ENCODE results near the gene ITGB6. TPM values are rescaled to one million over a fixed set of nuclear protein-coding genes. Genes with fewer than 3 reads are reported as not detected.

Gene ITGB6
- total and polyA plus RNA-seq, 2 donors (not counting 3 experiments of a cell fraction or from before 2014, with no cell fraction given) = 0.03 TPM; not detected in 1

DNA sequence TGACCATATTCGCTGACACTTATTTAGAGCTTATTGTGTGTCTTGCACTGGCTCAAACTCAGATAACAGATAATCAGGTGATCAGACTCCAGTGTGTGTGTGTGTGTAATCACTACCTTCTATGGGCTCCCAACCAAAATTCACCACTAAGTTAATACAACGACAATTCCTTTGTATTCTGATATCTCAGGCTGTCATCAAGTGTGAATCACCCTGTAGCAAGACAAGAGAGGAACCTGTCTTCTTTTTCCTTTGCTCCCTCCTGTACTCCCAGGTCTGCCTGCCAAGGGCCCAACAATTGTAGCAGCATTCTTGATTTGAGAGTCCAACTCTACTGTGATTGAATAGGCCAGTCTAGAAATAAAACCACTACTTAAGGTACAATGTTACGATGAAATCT is 25.8 kb downstream of the ITGB6 start:
- ChIA-PET POLR2A (no interaction called here), CTCF (interaction anchor here (2.1 kb wide), 1 partner anchor 36 kb away, joined by 5 read pairs; no protein-coding TSS in a partner anchor)
- Histone ChIP-seq H2AFZ (ENCODE audit: low read depth, low read length) (no peak overlapping the region), H3K4me2 (ENCODE audit: insufficient read depth, low read length) (no peak overlapping the region), H3K36me3 (ENCODE audit: control insufficient read depth in 2 of 2, extremely low read depth in 1 of 2, insufficient read depth in 2 of 2, low read length in 2 of 2) (no peaks in the 10 kb centered on the region), H3K27ac (ENCODE audit: insufficient read depth, low read depth, low read length) (no peak overlapping the region), H3K27me3 (ENCODE audit: control insufficient read depth in 2 of 2, insufficient read depth in 2 of 2, low read length in 2 of 2) (no peaks in the 10 kb centered on the region), H4K20me1 (replicated peaks; ENCODE audit: control insufficient read depth, extremely low read depth, insufficient read depth, low read length) (no peaks in the 10 kb centered on the region), H3K9me3 (replicated peaks; ENCODE audit: control insufficient read depth, insufficient read depth, low read length) (no peaks in the 10 kb centered on the region), H3K4me1 (ENCODE audit: control insufficient read depth, extremely low read depth, insufficient read depth, low read length) (no peaks in the 10 kb centered on the region), H3K79me2 (ENCODE audit: control insufficient read depth, insufficient read depth, low read length) (no peaks in the 10 kb centered on the region), H3K9ac (replicated peaks; ENCODE audit: extremely low read depth, insufficient read depth, low read length) (no peak overlapping the region), H3K9me1 (replicated peaks; ENCODE audit: control insufficient read depth, extremely low read depth, insufficient read depth, low read length) (no peaks in the 10 kb centered on the region), H3K4me3 (replicated peaks in 1 of 3; ENCODE audit: insufficient read depth in 1 of 3, low read depth in 1 of 3, low read length in 3 of 3) (no peak overlapping the region)
- TF ChIP-seq FOS (IDR thresholded peaks at IDR 0.05; ENCODE audit: borderline replicate concordance, insufficient read depth, low read length) = no peak
- no peak for TF ChIP-seq POLR2AphosphoS5 (IDR thresholded peaks at IDR 0.05; ENCODE audit: insufficient read depth, low read depth, low read length)
- TF ChIP-seq POLR2A (IDR thresholded peaks at IDR 0.05; ENCODE audit: low read depth, low read length) = no peak
- TF ChIP-seq, protein P1, sequence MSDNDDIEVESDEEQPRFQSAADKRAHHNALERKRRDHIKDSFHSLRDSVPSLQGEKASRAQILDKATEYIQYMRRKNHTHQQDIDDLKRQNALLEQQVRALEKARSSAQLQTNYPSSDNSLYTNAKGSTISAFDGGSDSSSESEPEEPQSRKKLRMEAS (IDR thresholded peaks at IDR 0.05; ENCODE audit: insufficient read depth, insufficient read length) = no peak
- no peak for TF ChIP-seq EZH2 (IDR thresholded peaks at IDR 0.05; ENCODE audit: borderline replicate concordance, low read depth, low read length, severe bottlenecking)
- TF ChIP-seq CTCF (IDR thresholded peaks at IDR 0.05; ENCODE audit: extremely low read depth in 1 of 2, insufficient read depth in 1 of 2, low read depth in 1 of 2, low read length in 2 of 2) = no peak
- no peak for TF ChIP-seq MYC (IDR thresholded peaks at IDR 0.05; ENCODE audit: low read depth, low read length)
- no peak for TF ChIP-seq JUN (IDR thresholded peaks at IDR 0.05; ENCODE audit: borderline replicate concordance, insufficient read depth, insufficient read length, low read depth)
- no peak for TF ChIP-seq GATA2 (IDR thresholded peaks at IDR 0.05; ENCODE audit: insufficient read depth, insufficient read length, low read depth, low read length)
- no peak for FAIRE-seq
- intact Hi-C loops (cut with micrococcal nuclease) = no loop called here
- DNase-seq (ENCODE audit: low read depth, low spot score) = no peak
- BruUV-seq (replicated peaks) = no TSS peak
- dilution Hi-C loops (cut with MboI; ENCODE audit: extremely low pct_ligation_motif_present, low sequenced_read_pairs) = no loop called here
